Right renal pelvis (tissue), 4 donors: ENCODE data around the gene PEAK3. TPM values are rescaled to one million over a fixed set of nuclear protein-coding genes. Genes with fewer than 3 reads are reported as not detected.

ENCODE experiments used
- DNase-seq, 4 donors: peaks; one replicate each; pipeline ENCODE4 v3.0.0-alpha.2; 2013; ENCODE audit warnings: low read depth in 4 of 4, low spot score in 3 of 4, missing footprints in 1 of 4
- polyA plus RNA-seq, 4 donors: library from polyadenylated mRNA; unstranded; fragments of 120-200 nt; gene quantifications; one replicate each; pipeline ENCODE4 v1.2.1, GENCODE V29; 2013; ENCODE audit not compliant: insufficient read length in 4 of 4

Gene PEAK3
- polyA plus RNA-seq, 4 donors = 0.06 to 0.08 (median 0.06) TPM; not detected in 1

GRCh38 chr19:2273356-2274184 is 8.4 kb downstream of the PEAK3 start:
- peak in 1 of 4 donors; percentile 38 for DNase-seq

- DNase-seq = no peak
Measured at GRCh38 chr19:2271234-2272103, 10.5 kb downstream of the PEAK3 start.

DNA sequence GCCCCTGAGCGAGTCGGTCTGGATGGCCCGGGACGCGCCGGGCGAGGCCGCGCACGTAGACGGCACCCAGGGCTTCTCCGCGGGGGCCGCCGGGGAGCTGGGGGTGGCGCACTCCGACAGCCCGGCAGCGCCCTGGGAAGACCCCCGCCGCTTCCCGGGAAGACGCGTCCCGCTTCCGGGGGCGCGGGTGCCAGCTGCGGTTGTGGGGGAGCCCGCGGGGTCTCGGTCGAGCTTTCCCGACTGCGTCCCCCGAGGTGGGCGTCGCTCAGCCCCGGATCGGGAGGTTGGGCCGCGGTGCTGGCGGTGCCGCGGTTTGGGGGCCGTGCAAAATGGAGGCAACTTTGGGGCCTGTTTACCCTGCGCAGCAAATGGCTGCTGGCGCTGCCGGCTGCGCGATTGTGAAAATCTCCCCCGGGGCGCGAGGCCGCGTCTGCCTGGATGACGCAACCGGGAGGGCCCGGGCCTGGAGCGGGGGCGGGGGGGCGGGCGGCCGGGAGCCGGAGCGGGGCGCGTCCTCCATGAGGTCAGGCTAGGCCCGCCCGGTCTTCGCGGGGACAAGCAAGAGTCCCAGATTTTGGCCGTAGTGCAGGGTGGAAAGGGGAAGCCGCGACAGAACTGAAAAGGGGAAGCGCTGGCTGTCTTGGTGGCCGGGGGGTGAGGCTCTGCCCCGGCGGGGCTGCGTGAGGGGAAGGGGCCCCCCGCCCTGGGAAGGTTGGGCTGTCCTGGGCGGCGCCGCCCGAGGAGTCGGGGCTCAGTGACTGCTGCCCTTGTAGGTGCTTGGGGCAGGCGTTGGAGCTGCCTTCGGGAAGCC is 11.3 kb downstream of the PEAK3 start:
- DNase-seq = peak in 1 of 4 donors; percentile 50

- no peak for DNase-seq
Measured at GRCh38 chr19:2270157-2270422, 11.9 kb downstream of the PEAK3 start.

- peak; percentile 88 to 93 (median 91) for DNase-seq
Measured at GRCh38 chr19:2269244-2270156, 12.5 kb downstream of the PEAK3 start.

GRCh38 chr19:2268861-2269243 is 13.1 kb downstream of the PEAK3 start:
- DNase-seq = no peak

DNA sequence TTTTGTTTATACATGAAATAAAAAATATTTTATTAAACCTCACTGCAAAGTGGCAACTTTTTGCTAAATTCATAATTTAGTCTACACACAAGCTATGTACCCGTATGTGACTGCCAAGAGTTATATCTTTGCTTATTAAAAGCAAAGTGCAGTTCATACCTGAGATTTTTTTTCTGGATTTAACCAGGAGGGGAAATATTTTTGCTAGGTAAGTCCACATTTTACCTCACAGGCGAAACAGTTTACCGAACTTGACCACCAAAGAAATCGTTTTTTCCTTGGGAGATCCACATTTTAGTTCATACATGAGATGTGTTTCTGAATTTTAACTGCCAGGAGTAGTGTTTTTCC is 13.5 kb downstream of the PEAK3 start:
- no peak for DNase-seq

DNA sequence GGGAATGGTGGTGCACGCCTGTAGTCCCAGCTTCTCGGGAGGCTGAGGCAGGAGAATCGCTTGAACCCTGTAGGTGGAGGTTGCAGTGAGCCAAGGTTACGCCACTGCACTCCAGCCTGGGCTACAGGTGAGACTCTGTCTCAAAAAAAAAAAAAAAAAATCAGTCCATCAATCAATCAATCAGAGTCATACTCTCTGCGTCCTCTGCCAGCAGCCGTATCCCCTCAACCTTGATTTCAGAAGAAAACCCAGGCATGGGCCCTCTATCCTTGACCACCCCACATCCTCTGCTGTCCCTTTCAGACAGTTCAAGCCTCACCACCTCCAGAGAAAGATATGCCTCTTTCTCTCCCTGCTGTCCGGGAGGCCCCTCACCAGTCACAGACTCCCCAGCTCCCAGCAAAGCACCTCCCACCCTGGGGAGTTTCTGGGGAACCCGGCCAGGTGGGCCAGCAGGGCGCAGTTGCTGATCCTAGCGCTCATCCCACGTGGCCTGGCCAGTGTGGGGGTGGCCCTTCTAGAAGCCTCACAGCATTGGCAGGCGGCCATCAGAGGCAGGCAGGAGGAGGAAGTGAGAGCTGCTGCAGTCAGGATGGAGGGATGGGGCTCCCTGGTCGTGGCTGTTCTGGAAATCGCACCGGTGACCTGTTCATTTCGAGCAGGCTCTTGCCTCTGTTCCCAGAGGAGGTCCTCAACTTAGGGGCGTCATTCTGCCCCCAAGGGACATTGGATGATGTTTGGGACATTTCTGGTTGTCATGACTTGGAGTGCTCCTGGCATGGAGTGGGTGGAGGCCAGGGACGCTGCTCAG is 15.6 kb downstream of the PEAK3 start:
- no peak for DNase-seq

GRCh38 chr19:2261438-2262172 is 20.4 kb downstream of the PEAK3 start:
- no peak for DNase-seq

- DNase-seq = no peak
Measured at GRCh38 chr19:2260341-2260805, 21.6 kb downstream of the PEAK3 start.

- DNase-seq = no peak
Measured at GRCh38 chr19:2259336-2259735, 22.6 kb downstream of the PEAK3 start.

- DNase-seq = no peak
Measured at GRCh38 chr19:2255982-2256685, 25.8 kb downstream of the PEAK3 start, which contains the start of gene JSRP1. Gene JSRP1, minus strand, starts transcription at chr19:2256417. Its CDS starts 1,103 bp downstream, at chr19:2255314.

DNA sequence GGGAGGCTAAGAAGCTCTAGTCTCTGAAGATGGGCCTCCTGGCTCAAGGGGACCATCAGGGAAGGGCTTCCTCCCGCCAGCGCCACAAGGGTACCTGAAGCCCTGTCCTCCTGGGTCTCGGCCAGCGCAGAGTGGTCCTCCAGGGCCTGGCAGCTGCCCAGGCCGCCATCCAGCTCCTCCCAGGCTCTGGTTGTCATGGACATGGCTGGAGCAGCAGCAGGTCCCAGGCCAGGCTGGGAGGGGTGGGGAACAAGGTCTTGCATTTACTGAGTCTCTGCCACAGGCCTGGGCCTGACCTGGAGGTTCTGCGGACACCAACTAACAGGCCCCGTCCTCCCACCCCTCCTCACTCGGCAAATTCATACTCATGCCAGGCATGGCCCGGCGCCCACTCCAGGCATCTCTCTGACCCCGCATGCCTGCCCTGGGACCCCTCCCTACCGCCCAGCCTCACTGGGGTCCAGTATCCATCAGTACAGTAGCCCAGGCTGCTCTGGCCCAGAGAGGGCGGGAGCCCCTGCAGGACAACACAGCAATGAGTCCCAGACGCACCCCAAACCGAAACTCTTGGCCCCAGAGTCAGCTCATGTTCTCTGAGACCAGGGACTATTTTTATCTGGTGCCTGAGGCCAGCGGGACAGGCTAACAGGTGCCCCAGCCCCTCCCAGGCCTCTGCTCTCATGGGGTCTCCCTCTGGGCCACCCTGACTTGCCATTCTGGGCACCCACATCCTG is 26.7 kb downstream of the PEAK3 start:
- no peak for DNase-seq

DNA sequence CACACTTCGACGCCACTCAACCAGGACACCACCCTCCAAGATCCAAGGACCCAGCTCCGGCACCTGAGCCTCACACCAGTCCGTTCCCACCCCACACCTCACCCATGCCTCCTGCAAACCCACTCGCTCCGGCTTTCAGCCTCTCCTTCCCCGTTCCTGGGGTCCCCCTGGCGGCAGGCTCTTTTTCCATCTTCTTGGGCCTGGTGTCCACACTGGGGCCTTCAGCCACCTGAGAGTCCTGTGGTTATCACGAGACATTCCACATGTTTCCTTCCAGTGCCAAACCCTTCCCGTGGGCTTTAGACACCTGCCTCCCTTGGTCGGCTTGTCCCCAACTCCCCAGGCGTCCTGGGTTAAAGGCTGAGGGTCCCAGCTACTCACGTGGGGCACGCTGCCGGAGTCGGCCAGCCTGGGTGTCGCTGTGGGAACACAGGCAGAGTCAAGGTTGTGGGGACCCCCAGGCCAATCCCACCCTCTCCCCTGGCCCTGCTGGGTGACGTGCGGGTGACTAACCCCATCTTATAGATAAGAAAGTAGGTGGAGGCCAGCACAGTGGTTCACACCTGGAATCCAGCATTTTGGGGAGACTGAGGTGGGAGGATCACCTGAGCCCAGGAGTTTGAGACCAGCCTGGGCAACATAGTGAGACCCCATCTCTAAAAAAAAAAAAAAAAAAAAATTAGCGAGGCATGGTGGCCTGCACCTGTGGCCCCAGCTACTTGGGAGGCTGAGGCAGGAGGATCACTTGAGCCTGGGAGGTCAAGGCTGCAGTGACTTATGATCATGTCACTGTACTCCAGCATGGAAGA is 27.7 kb downstream of the PEAK3 start:
- DNase-seq = no peak

- DNase-seq = no peak
Measured at GRCh38 chr19:2253106-2254063, 28.6 kb downstream of the PEAK3 start.
